K562 (cell line): Measurements from ENCODE around the gene STIM1. TPM values are rescaled to one million over a fixed set of nuclear protein-coding genes. Genes with fewer than 3 reads are reported as not detected.

ENCODE experiments used
- AFF4 ChIP-seq: sonication (generic); formaldehyde crosslinking; IDR thresholded peaks from 2 replicates; pipeline ENCODE4 v1.8.0; 2023; ENCODE audit warnings: mild to moderate bottlenecking, missing genetic modification reagents
- BRF1 ChIP-seq: IDR thresholded peaks from 3 replicates; pipeline ENCODE4 v1.6.1; 2011; ENCODE audit warnings: borderline replicate concordance, mild to moderate bottlenecking; ENCODE audit not compliant: insufficient read length; ENCODE audit errors: extremely low read depth
- CHAMP1 ChIP-seq: fragments of 450-650 bp; IDR thresholded peaks from 2 replicates; pipeline ENCODE4 v1.6.1; 2016; ENCODE audit warnings: mild to moderate bottlenecking
- CREB3 ChIP-seq: fragments of 450-650 bp; conservative IDR thresholded peaks from 2 replicates; pipeline ENCODE4 v1.6.1; 2016; ENCODE audit warnings: missing genetic modification characterization, low read depth, mild to moderate bottlenecking, missing compliant biosample characterization, moderate library complexity
- DMBX1 ChIP-seq: fragments of 250-450 bp; sonication (Bioruptor Pico); IDR thresholded peaks from 2 replicates; pipeline ENCODE4 v1.8.0; 2022; ENCODE audit warnings: inconsistent platforms, mild to moderate bottlenecking, moderate library complexity, borderline replicate concordance
- FOXJ2 ChIP-seq: fragments of 200-800 bp; sonication (Bioruptor generic); IDR thresholded peaks from 2 replicates; pipeline ENCODE4 v1.6.1; 2016; ENCODE audit warnings: missing genetic modification characterization, missing compliant biosample characterization
- HDAC3 ChIP-seq: fragments of 450-650 bp; IDR thresholded peaks from 2 replicates; pipeline ENCODE4 v1.6.1; 2018; ENCODE audit warnings: borderline replicate concordance, mild to moderate bottlenecking, moderate library complexity; ENCODE audit not compliant: partially characterized antibody
- MCM2 ChIP-seq: fragments of 450-650 bp; IDR thresholded peaks from 2 replicates; pipeline ENCODE4 v1.6.1; 2017; ENCODE audit warnings: low read depth, mild to moderate bottlenecking
- TOE1 ChIP-seq, 2 experiments: fragments of 450-650 bp in 1 of 2; sonication (generic) in 1 of 2; formaldehyde crosslinking in 1 of 2; IDR thresholded peaks; 2 replicates each; pipeline versions ENCODE4 v1.7.1 to v1.8.0; 2016 to 2022; ENCODE audit warnings: borderline replicate concordance in 2 of 2, mild to moderate bottlenecking in 2 of 2, antibody characterized with exemption in 1 of 2, inconsistent platforms in 1 of 2, low read depth in 1 of 2, missing genetic modification reagents in 1 of 2, moderate library complexity in 1 of 2
- WHSC1 ChIP-seq: IDR thresholded peaks from one replicate; pipeline ENCODE4 v1.6.1; 2012; ENCODE audit warnings: low read length, control low read depth, inconsistent platforms
- ZEB2 ChIP-seq: fragments of 450-650 bp; IDR thresholded peaks from 2 replicates; pipeline ENCODE4 v1.6.1; 2016
- ZFP30 ChIP-seq: fragments of 250-450 bp; sonication (Bioruptor Pico); IDR thresholded peaks from 2 replicates; pipeline ENCODE4 v1.8.0; 2022; ENCODE audit warnings: moderate library complexity, mild to moderate bottlenecking, inconsistent platforms, borderline replicate concordance
- ZNF23 ChIP-seq: fragments of 250-450 bp; sonication (Bioruptor Pico); IDR thresholded peaks from 2 replicates; pipeline ENCODE4 v1.4.0; 2020; ENCODE audit warnings: mild to moderate bottlenecking
- ZNF589 ChIP-seq: fragments of 200-800 bp; sonication (Bioruptor generic); IDR thresholded peaks from 2 replicates; pipeline ENCODE4 v1.6.1; 2016; ENCODE audit warnings: low read depth, missing genetic modification characterization, missing compliant biosample characterization
- polyA plus RNA-seq, 8 experiments: library from polyadenylated mRNA; depleted of rRNA in 4 of 8; stranded (reverse) in 5 of 8; unstranded in 3 of 8; fragments of >200 nt; fragmentation: Nextera tagmentation in 2 of 8; fragmentation: Illumina TruSeq in 1 of 8; extraction: Ambion mirVana in 2 of 8; extraction: Trizol in 1 of 8; gene quantifications; 2 replicates each; pipeline versions ENCODE4 v1.2.1 to v1.2.3, GENCODE V29; 2011 to 2014; ENCODE audit warnings: inconsistent platforms in 1 of 8, missing spikeins in 1 of 8
- total RNA-seq, 7 experiments: library from RNA; depleted of rRNA in 6 of 7; stranded (reverse); fragments of >200 nt in 6 of 7; fragmentation: Illumina TruSeq in 2 of 7; extraction: Trizol in 2 of 7; gene quantifications; 2 replicates each; pipeline versions ENCODE4 v1.2.1 to v1.2.3, GENCODE V29; 2011 to 2021; ENCODE audit warnings: low replicate concordance in 1 of 7

The STIM1 gene
- total and polyA plus RNA-seq, 9 of the 15 experiments (the other 6 are each of a cell fraction or from before 2014, with no cell fraction given) = 7.7 to 50.5 (median 22.5) TPM

- TF ChIP-seq HDAC3 = no peak
- TF ChIP-seq DMBX1 (CRISPR knock-in tag) = no peak
- no peak for TF ChIP-seq MCM2
- TF ChIP-seq CHAMP1 = no peak
- TF ChIP-seq WHSC1 = no peak
- no peak for TF ChIP-seq CREB3 (tag)
- TF ChIP-seq TOE1 (IDR thresholded peaks at IDR 0.05; ENCODE audit: borderline replicate concordance) = no peak
- peak; percentile 13; the same call in 1 of the 2 replicates for TF ChIP-seq TOE1 (CRISPR knock-in tag; IDR thresholded peaks at IDR 0.05; ENCODE audit: borderline replicate concordance, low read depth)
- TF ChIP-seq FOXJ2 (tag) = no peak
- no peak for TF ChIP-seq ZFP30 (CRISPR knock-in tag)
- TF ChIP-seq BRF1 = no peak
- TF ChIP-seq ZNF589 (CRISPR knock-in tag) = no peak
- no peak for TF ChIP-seq ZNF23 (CRISPR knock-in tag)
- no peak for TF ChIP-seq AFF4 (CRISPR knock-in tag)
- TF ChIP-seq ZEB2 = no peak
These were observed 29.9 kb upstream of the STIM1 start (continued) for GRCh38 chr11:3825473-3826154.
